SK-N-SH (cell line): Measurements from ENCODE around the gene SSTR4. TPM values are rescaled to one million over a fixed set of nuclear protein-coding genes. Genes with fewer than 3 reads are reported as not detected.

Experiments used
- CTCF ChIA-PET: fragments of 300-600, 350-600 bp; formaldehyde crosslinking; extraction: SDS; loops from one replicate; lab custom pipeline; 2021; lab: Yijun Ruan, JAX
- POLR2A ChIA-PET: fragments of 350-600 bp; sonication (Branson Sonifier 250); formaldehyde crosslinking; extraction: SDS; loops from one replicate; lab custom pipeline; 2020; ENCODE audit warnings: antibody characterized with exemption, inconsistent platforms; lab: Yijun Ruan, JAX
- DNase-seq: peaks from one replicate; pipeline ENCODE4 v3.0.0; 2012
- H2AFZ ChIP-seq: fragments of 200-600 bp; sonication (generic); 2 replicates; pipeline ENCODE4 v1.8.1; 2016; ENCODE audit warnings: antibody characterized with exemption, mild to moderate bottlenecking, low read depth
- H3F3A ChIP-seq: fragments of 200-600 bp; sonication (generic); replicated peaks from 2 replicates; pipeline ENCODE3; 2016; ENCODE audit warnings: antibody characterized with exemption, mild to moderate bottlenecking; ENCODE audit not compliant: insufficient read depth
- H3K27ac ChIP-seq, 2 experiments: fragments of 200-500 bp in 1 of 2; fragments of 200-600 bp in 1 of 2; sonication (Bioruptor generic) in 1 of 2; sonication (generic), shearing (Covaris generic) in 1 of 2; 2 replicates each; pipeline versions ENCODE4 v1.5.1 to v1.6.1; 2014 to 2016; ENCODE audit warnings: low read depth in 2 of 2, inconsistent platforms in 1 of 2, low read length in 1 of 2, mild to moderate bottlenecking in 1 of 2, mixed read lengths in 1 of 2
- H3K27me3 ChIP-seq: fragments of 200-600 bp; sonication (generic), shearing (Covaris generic); 2 replicates; pipeline ENCODE4 v1.6.1; 2016; ENCODE audit warnings: mixed run types; ENCODE audit not compliant: insufficient read depth
- H3K36me3 ChIP-seq, 2 experiments: fragments of 200-500 bp in 1 of 2; fragments of 200-600 bp in 1 of 2; sonication (Bioruptor generic) in 1 of 2; sonication (generic) in 1 of 2; replicated peaks in 1 of 2; 2 replicates each; pipeline versions ENCODE3 to v1.5.1; 2014 to 2016; ENCODE audit warnings: low read length in 1 of 2, mild to moderate bottlenecking in 1 of 2; ENCODE audit not compliant: insufficient read depth in 2 of 2, control insufficient read depth in 1 of 2
- H3K4me1 ChIP-seq, 2 experiments: fragments of 200-500 bp in 1 of 2; fragments of 200-600 bp in 1 of 2; sonication (Bioruptor generic) in 1 of 2; sonication (generic), shearing (Covaris generic) in 1 of 2; 2 replicates each; pipeline versions ENCODE4 v1.5.1 to v1.6.1; 2014 to 2016; ENCODE audit warnings: low read depth in 1 of 2, low read length in 1 of 2, mixed run types in 1 of 2; ENCODE audit not compliant: insufficient read depth in 2 of 2, control insufficient read depth in 1 of 2
- H3K4me2 ChIP-seq: fragments of 200-600 bp; sonication (generic), shearing (Covaris generic); 2 replicates; pipeline ENCODE4 v1.6.1; 2017; ENCODE audit warnings: mixed run types
- H3K4me3 ChIP-seq, 2 experiments: fragments of 200-500 bp in 1 of 2; fragments of 200-600 bp in 1 of 2; sonication (Bioruptor generic) in 1 of 2; sonication (generic), shearing (Covaris generic) in 1 of 2; 2 replicates each; pipeline versions ENCODE4 v1.5.1 to v1.8.1; 2014 to 2016; ENCODE audit warnings: low read depth in 2 of 2, inconsistent platforms in 1 of 2, low read length in 1 of 2, mild to moderate bottlenecking in 1 of 2, mixed read lengths in 1 of 2, moderate library complexity in 1 of 2
- H3K79me2 ChIP-seq: fragments of 200-600 bp; sonication (generic); 2 replicates; pipeline ENCODE4 v1.8.1; 2017; ENCODE audit warnings: mild to moderate bottlenecking; ENCODE audit not compliant: insufficient read depth
- H3K9ac ChIP-seq: fragments of 200-600 bp; sonication (generic); 2 replicates; pipeline ENCODE4 v1.6.1; 2017; ENCODE audit warnings: mixed run types
- H3K9me2 ChIP-seq: fragments of 200-600 bp; sonication (generic); 2 replicates; pipeline ENCODE4 v1.6.1; 2017; ENCODE audit warnings: mixed run types
- H3K9me3 ChIP-seq: fragments of 200-600 bp; sonication (generic); 2 replicates; pipeline ENCODE4 v1.6.1; 2017; ENCODE audit warnings: mixed run types, mild to moderate bottlenecking, moderate library complexity
- H4K20me1 ChIP-seq: fragments of 200-600 bp; sonication (generic); 2 replicates; pipeline ENCODE4 v1.6.1; 2017; ENCODE audit warnings: mild to moderate bottlenecking, mixed run types; ENCODE audit not compliant: insufficient read depth
- CHD2 ChIP-seq: fragments of 150-350 bp; IDR thresholded peaks from 2 replicates; pipeline ENCODE4 v1.6.1; 2018; ENCODE audit warnings: low read length; ENCODE audit not compliant: partially characterized antibody
- CTCF ChIP-seq: fragments of 200-600 bp; sonication (generic); IDR thresholded peaks from 2 replicates; pipeline ENCODE4 v1.6.1; 2017; ENCODE audit warnings: antibody characterized with exemption, mild to moderate bottlenecking, moderate library complexity
- ELF1 ChIP-seq: IDR thresholded peaks from 2 replicates; pipeline ENCODE4 v1.4.0; 2012
- EP300 ChIP-seq, 2 experiments: IDR thresholded peaks; 2 replicates each; pipeline versions ENCODE4 v1.4.0 to v1.6.1; 2012; ENCODE audit warnings: borderline replicate concordance in 1 of 2, low read depth in 1 of 2, low read length in 1 of 2
- FOSL2 ChIP-seq: IDR thresholded peaks from 2 replicates; pipeline ENCODE4 v1.4.0; 2012; ENCODE audit warnings: low read depth, mild to moderate bottlenecking, moderate library complexity, borderline replicate concordance
- FOXJ3 ChIP-seq: sonication (generic); formaldehyde crosslinking; IDR thresholded peaks from 2 replicates; pipeline ENCODE4 v1.5.1; 2020; ENCODE audit warnings: mild to moderate bottlenecking, missing genetic modification reagents
- GATA2 ChIP-seq: sonication (generic); formaldehyde crosslinking; IDR thresholded peaks from 2 replicates; pipeline ENCODE4 v1.5.0; 2020; ENCODE audit warnings: mild to moderate bottlenecking, missing genetic modification reagents
- JUND ChIP-seq: IDR thresholded peaks from 2 replicates; pipeline ENCODE4 v1.4.0; 2012
- MAX ChIP-seq: IDR thresholded peaks from 2 replicates; pipeline ENCODE4 v1.4.0; 2012; ENCODE audit warnings: low read depth
- NRF1 ChIP-seq: IDR thresholded peaks from 2 replicates; pipeline ENCODE4 v1.6.1; 2012; ENCODE audit warnings: low read depth, mild to moderate bottlenecking, low read length
- RCOR1 ChIP-seq: fragments of 150-350 bp; IDR thresholded peaks from 2 replicates; pipeline ENCODE4 v1.6.1; 2017; ENCODE audit warnings: antibody characterized with exemption, low read length
- RFX5 ChIP-seq: IDR thresholded peaks from 2 replicates; pipeline ENCODE4 v1.6.1; 2012; ENCODE audit warnings: mild to moderate bottlenecking, improper control_type of control experiment, low read length
- SIN3A ChIP-seq: IDR thresholded peaks from 2 replicates; pipeline ENCODE4 v1.6.1; 2012; ENCODE audit warnings: low read depth, mild to moderate bottlenecking, low read length, moderate library complexity, borderline replicate concordance
- TAF1 ChIP-seq: IDR thresholded peaks from 2 replicates; pipeline ENCODE4 v1.6.1; 2012; ENCODE audit warnings: low read depth, mild to moderate bottlenecking, low read length, moderate library complexity, borderline replicate concordance
- TCF12 ChIP-seq: IDR thresholded peaks from 2 replicates; pipeline ENCODE4 v1.4.0; 2012
- TEAD4 ChIP-seq: IDR thresholded peaks from 2 replicates; pipeline ENCODE4 v1.4.0; 2012; ENCODE audit warnings: mild to moderate bottlenecking, borderline replicate concordance; ENCODE audit not compliant: insufficient read depth
- USF1 ChIP-seq: IDR thresholded peaks from 2 replicates; pipeline ENCODE4 v1.4.0; 2012; ENCODE audit warnings: low read depth, borderline replicate concordance
- ZBTB33 ChIP-seq: IDR thresholded peaks from 2 replicates; pipeline ENCODE4 v1.4.0; 2012; ENCODE audit warnings: low read depth, borderline replicate concordance
- WGBS: methylation state at CpG from one replicate; pipeline ENCODE4 v1.1.6; 2017; ENCODE audit warnings: low lambda C conversion rate; 5-methylcytosine and 5-hydroxymethylcytosine counted together
- polyA plus RNA-seq, 3 experiments: library from polyadenylated mRNA; depleted of rRNA; stranded (reverse); fragments of >200 nt; gene quantifications; 2 replicates each; pipeline ENCODE4 v1.2.3, GENCODE V29; 2012

SSTR4 gene
- polyA plus RNA-seq, 1 of the 3 experiments (the other 2 are of a cell fraction) = not detected

- no peaks in the 10 kb centered on the region for H3K79me2 ChIP-seq
- H3K4me1 ChIP-seq = no peaks in the 10 kb centered on the region
- TF ChIP-seq CTCF (no peak), GATA2 (no peak), MAX (no peak), TEAD4 (no peak), JUND (no peak), RCOR1 (no peak), EP300 (IDR thresholded peaks at IDR 0.05; ENCODE audit: borderline replicate concordance in 1 of 2, low read depth in 1 of 2, low read length in 1 of 2) (no peak), CHD2 (no peak), USF1 (no peak), FOSL2 (no peak), TAF1 (no peak), NRF1 (no peak), ZBTB33 (no peak), ELF1 (no peak), SIN3A (no peak), RFX5 (no peak), FOXJ3 (no peak), TCF12 (no peak)
- CTCF ChIA-PET = no interaction called here
- H3K4me2 ChIP-seq = no peak overlapping the region
- H3K27ac ChIP-seq = no peak overlapping the region
- H3K9ac ChIP-seq = no peak overlapping the region
- H4K20me1 ChIP-seq = no peaks in the 10 kb centered on the region
- H3F3A ChIP-seq = no peaks in the 10 kb centered on the region
- no peak overlapping the region for H2AFZ ChIP-seq
- no peak for DNase-seq
- WGBS = 13% methylated on average over 1 of the region's 1 CpG
- no peaks in the 10 kb centered on the region for H3K36me3 ChIP-seq
- H3K9me2 ChIP-seq = no peaks in the 10 kb centered on the region
- H3K4me3 ChIP-seq = no peak overlapping the region
- POLR2A ChIA-PET = no interaction called here
- H3K9me3 ChIP-seq = no peaks in the 10 kb centered on the region
- H3K27me3 ChIP-seq = peaks cover 50% of the 10 kb centered on the region; the same call in 1 of the 2 replicates
These were observed 33.2 kb downstream of the SSTR4 start for GRCh38 chr20:23068283-23068682.
